ENCODE measurements around the gene PTPRR. TPM values are rescaled to one million over a fixed set of nuclear protein-coding genes. Genes with fewer than 3 reads are reported as not detected.

PTPRR gene
- not detected in 2 replicates for total RNA-seq

GRCh38 chr12:70920251-70920851 is at the start of gene PTPRR:
Gene PTPRR, minus strand, starts transcription at chr12:70920738. Its CDS starts 348 bp downstream, at chr12:70920390.
- Mint-ChIP-seq H3K27ac (no peak within 1 kb of the TSS), H3K4me1 (ENCODE audit: low read depth) (no peaks in the 10 kb centered on the region), H3K4me3 (ENCODE audit: low read depth) (no peak within 1 kb of the TSS), H3K27me3 (ENCODE audit: low read depth) (peaks cover 6% of the 10 kb centered on the region), H3K36me3 (ENCODE audit: low read depth) (no peaks in the 10 kb centered on the region), H3K9me3 (no peaks in the 10 kb centered on the region)
- intact Hi-C loops (cut with micrococcal nuclease): no loop called here
- no peak for DNase-seq (ENCODE audit: low spot score)

- intact Hi-C loops (cut with micrococcal nuclease): no loop called here
- H3K4me1 Mint-ChIP-seq (ENCODE audit: low read depth): no peaks in the 10 kb centered on the region
- H3K36me3 Mint-ChIP-seq (ENCODE audit: low read depth): no peaks in the 10 kb centered on the region
- H3K27me3 Mint-ChIP-seq (ENCODE audit: low read depth): no peaks in the 10 kb centered on the region
- H3K27ac Mint-ChIP-seq: no peak overlapping the region
- peaks cover 7% of the 10 kb centered on the region for H3K9me3 Mint-ChIP-seq
- DNase-seq (ENCODE audit: low spot score): no peak
- no peak overlapping the region for H3K4me3 Mint-ChIP-seq (ENCODE audit: low read depth)
Measured at GRCh38 chr12:70966996-70967790, 46.7 kb upstream of the PTPRR start.

- Mint-ChIP-seq H3K4me1 (ENCODE audit: low read depth) (no peaks in the 10 kb centered on the region), H3K9me3 (peaks cover 7% of the 10 kb centered on the region), H3K36me3 (ENCODE audit: low read depth) (no peaks in the 10 kb centered on the region), H3K27me3 (ENCODE audit: low read depth) (no peaks in the 10 kb centered on the region), H3K4me3 (ENCODE audit: low read depth) (no peak overlapping the region), H3K27ac (no peak overlapping the region)
- no peak for DNase-seq (ENCODE audit: low spot score)
- intact Hi-C loops (cut with micrococcal nuclease): no loop called here
Measured at GRCh38 chr12:70966046-70966445, 45.5 kb upstream of the PTPRR start.

- H3K4me1 Mint-ChIP-seq (ENCODE audit: low read depth): no peaks in the 10 kb centered on the region
- intact Hi-C loops (cut with micrococcal nuclease): no loop called here
- no peak overlapping the region for H3K4me3 Mint-ChIP-seq (ENCODE audit: low read depth)
- H3K9me3 Mint-ChIP-seq: peaks cover 7% of the 10 kb centered on the region
- DNase-seq (ENCODE audit: low spot score): no peak
- H3K27ac Mint-ChIP-seq: no peak overlapping the region
- no peaks in the 10 kb centered on the region for H3K27me3 Mint-ChIP-seq (ENCODE audit: low read depth)
- no peaks in the 10 kb centered on the region for H3K36me3 Mint-ChIP-seq (ENCODE audit: low read depth)
Measured at GRCh38 chr12:70964867-70965510, 44.5 kb upstream of the PTPRR start.

GRCh38 chr12:70963081-70963660 is 42.6 kb upstream of the PTPRR start:
- DNase-seq (ENCODE audit: low spot score): no peak
- Mint-ChIP-seq H3K27me3 (ENCODE audit: low read depth) (no peaks in the 10 kb centered on the region), H3K9me3 (peaks cover 4% of the 10 kb centered on the region), H3K4me1 (ENCODE audit: low read depth) (no peaks in the 10 kb centered on the region), H3K36me3 (ENCODE audit: low read depth) (no peaks in the 10 kb centered on the region), H3K27ac (no peak overlapping the region), H3K4me3 (ENCODE audit: low read depth) (no peak overlapping the region)
- intact Hi-C loops (cut with micrococcal nuclease): no loop called here

GRCh38 chr12:70962226-70962794 is 41.8 kb upstream of the PTPRR start:
- intact Hi-C loops (cut with micrococcal nuclease): no loop called here
- H3K4me1 Mint-ChIP-seq (ENCODE audit: low read depth): no peaks in the 10 kb centered on the region
- H3K36me3 Mint-ChIP-seq (ENCODE audit: low read depth): no peaks in the 10 kb centered on the region
- no peaks in the 10 kb centered on the region for H3K27me3 Mint-ChIP-seq (ENCODE audit: low read depth)
- no peak overlapping the region for H3K4me3 Mint-ChIP-seq (ENCODE audit: low read depth)
- H3K9me3 Mint-ChIP-seq: peaks cover 4% of the 10 kb centered on the region
- no peak overlapping the region for H3K27ac Mint-ChIP-seq
- DNase-seq (ENCODE audit: low spot score): no peak

- intact Hi-C loops (cut with micrococcal nuclease): no loop called here
- H3K4me1 Mint-ChIP-seq (ENCODE audit: low read depth): no peaks in the 10 kb centered on the region
- H3K9me3 Mint-ChIP-seq: peaks cover 4% of the 10 kb centered on the region
- no peak overlapping the region for H3K27ac Mint-ChIP-seq
- DNase-seq (ENCODE audit: low spot score): no peak
- no peaks in the 10 kb centered on the region for H3K36me3 Mint-ChIP-seq (ENCODE audit: low read depth)
- H3K27me3 Mint-ChIP-seq (ENCODE audit: low read depth): no peaks in the 10 kb centered on the region
- no peak overlapping the region for H3K4me3 Mint-ChIP-seq (ENCODE audit: low read depth)
Measured at GRCh38 chr12:70960484-70960883, 39.9 kb upstream of the PTPRR start.

- Mint-ChIP-seq H3K4me1 (ENCODE audit: low read depth) (no peaks in the 10 kb centered on the region), H3K27me3 (ENCODE audit: low read depth) (no peaks in the 10 kb centered on the region), H3K4me3 (ENCODE audit: low read depth) (no peak overlapping the region), H3K9me3 (no peaks in the 10 kb centered on the region), H3K36me3 (ENCODE audit: low read depth) (no peaks in the 10 kb centered on the region), H3K27ac (no peak overlapping the region)
- DNase-seq (ENCODE audit: low spot score): no peak
- intact Hi-C loops (cut with micrococcal nuclease): no loop called here
Measured at GRCh38 chr12:70955415-70955814, 34.9 kb upstream of the PTPRR start.

- Mint-ChIP-seq H3K27me3 (ENCODE audit: low read depth) (no peaks in the 10 kb centered on the region), H3K4me1 (ENCODE audit: low read depth) (no peaks in the 10 kb centered on the region), H3K9me3 (no peaks in the 10 kb centered on the region), H3K27ac (no peak overlapping the region), H3K4me3 (ENCODE audit: low read depth) (no peak overlapping the region), H3K36me3 (ENCODE audit: low read depth) (no peaks in the 10 kb centered on the region)
- no peak for DNase-seq (ENCODE audit: low spot score)
- intact Hi-C loops (cut with micrococcal nuclease): no loop called here
Measured at GRCh38 chr12:70950451-70950850, 29.9 kb upstream of the PTPRR start.

- no peaks in the 10 kb centered on the region for H3K27me3 Mint-ChIP-seq (ENCODE audit: low read depth)
- no peaks in the 10 kb centered on the region for H3K4me1 Mint-ChIP-seq (ENCODE audit: low read depth)
- H3K9me3 Mint-ChIP-seq: no peaks in the 10 kb centered on the region
- no peaks in the 10 kb centered on the region for H3K36me3 Mint-ChIP-seq (ENCODE audit: low read depth)
- H3K27ac Mint-ChIP-seq: no peak overlapping the region
- intact Hi-C loops (cut with micrococcal nuclease): no loop called here
- no peak overlapping the region for H3K4me3 Mint-ChIP-seq (ENCODE audit: low read depth)
- DNase-seq (ENCODE audit: low spot score): no peak
Measured at GRCh38 chr12:70948976-70949336, 28.4 kb upstream of the PTPRR start.

- H3K27me3 Mint-ChIP-seq (ENCODE audit: low read depth): no peaks in the 10 kb centered on the region
- H3K4me3 Mint-ChIP-seq (ENCODE audit: low read depth): no peak overlapping the region
- DNase-seq (ENCODE audit: low spot score): no peak
- intact Hi-C loops (cut with micrococcal nuclease): no loop called here
- no peaks in the 10 kb centered on the region for H3K9me3 Mint-ChIP-seq
- no peak overlapping the region for H3K27ac Mint-ChIP-seq
- no peaks in the 10 kb centered on the region for H3K36me3 Mint-ChIP-seq (ENCODE audit: low read depth)
- no peaks in the 10 kb centered on the region for H3K4me1 Mint-ChIP-seq (ENCODE audit: low read depth)
Measured at GRCh38 chr12:70948236-70948975, 27.9 kb upstream of the PTPRR start.

- H3K9me3 Mint-ChIP-seq: no peaks in the 10 kb centered on the region
- no peaks in the 10 kb centered on the region for H3K36me3 Mint-ChIP-seq (ENCODE audit: low read depth)
- no peaks in the 10 kb centered on the region for H3K27me3 Mint-ChIP-seq (ENCODE audit: low read depth)
- H3K4me1 Mint-ChIP-seq (ENCODE audit: low read depth): no peaks in the 10 kb centered on the region
- DNase-seq (ENCODE audit: low spot score): no peak
- H3K4me3 Mint-ChIP-seq (ENCODE audit: low read depth): no peak overlapping the region
- intact Hi-C loops (cut with micrococcal nuclease): no loop called here
- no peak overlapping the region for H3K27ac Mint-ChIP-seq
Measured at GRCh38 chr12:70936203-70936813, 15.8 kb upstream of the PTPRR start.

Data from activated T-helper 2 cell treated with anti-CD3 and anti-CD28 coated beads, Interferon-gamma antibody, Interleukin-2, Interleukin-4, amounts not matched to agents 10 μg/mL and 5 μg/mL and 100 μg/mL, durations not matched to agents 14 hours and 24 hours and 36 hours (primary cell).